H1 (cell line): Measurements from ENCODE around the gene HELZ2. TPM values are rescaled to one million over a fixed set of nuclear protein-coding genes. Genes with fewer than 3 reads are reported as not detected.

Experiments used
- CTCF ChIA-PET: fragments of 300-600 bp; sonication (Branson Sonifier 250); formaldehyde crosslinking; loops from one replicate; lab custom pipeline; 2021; ENCODE audit not compliant: partially characterized antibody; lab: Charles Lee
- POLR2A ChIA-PET: fragments of 300-600 bp; sonication (Branson Sonifier 250); formaldehyde crosslinking; loops from one replicate; lab custom pipeline; 2021; ENCODE audit warnings: inconsistent platforms; ENCODE audit not compliant: partially characterized antibody; lab: Charles Lee
- DNase-seq, 2 experiments: peaks; one replicate each; pipeline versions ENCODE4 v3.0.0 to v3.0.0-alpha.2; 2010 to 2022; ENCODE audit warnings: low spot score in 2 of 2, low read depth in 1 of 2, mixed read lengths in 1 of 2
- FAIRE-seq: peaks from 2 replicates; lab custom pipeline; 2011; peaks lifted over from hg19 to GRCh38; lab: Jason Lieb, UNC
- H2AFZ ChIP-seq: 2 replicates; pipeline ENCODE4 v1.8.1; 2012; ENCODE audit warnings: low read length, inconsistent platforms
- H2AK5ac ChIP-seq: 2 replicates; pipeline ENCODE4 v1.6.1; 2013; ENCODE audit warnings: low read depth, low read length
- H2BK120ac ChIP-seq: replicated peaks from 2 replicates; pipeline ENCODE3; 2013; ENCODE audit warnings: low read depth, low read length, inconsistent platforms
- H2BK12ac ChIP-seq: 2 replicates; pipeline ENCODE4 v1.6.1; 2013; ENCODE audit warnings: low read depth, low read length
- H2BK15ac ChIP-seq: 2 replicates; pipeline ENCODE4 v1.6.1; 2013; ENCODE audit warnings: low read length
- H2BK20ac ChIP-seq: 2 replicates; pipeline ENCODE4 v1.6.1; 2013; ENCODE audit warnings: low read length
- H2BK5ac ChIP-seq: 2 replicates; pipeline ENCODE4 v1.6.1; 2013; ENCODE audit warnings: low read depth, low read length
- H3K14ac ChIP-seq: 2 replicates; pipeline ENCODE4 v1.6.1; 2013; ENCODE audit warnings: inconsistent platforms; ENCODE audit not compliant: insufficient read length
- H3K18ac ChIP-seq: 2 replicates; pipeline ENCODE4 v1.6.1; 2013; ENCODE audit warnings: low read length; ENCODE audit errors: extremely low read depth
- H3K23ac ChIP-seq: 2 replicates; pipeline ENCODE4 v1.6.1; 2013; ENCODE audit warnings: inconsistent platforms; ENCODE audit not compliant: insufficient read length
- H3K23me2 ChIP-seq: 2 replicates; pipeline ENCODE4 v1.6.1; 2013; ENCODE audit warnings: low read depth, low read length
- H3K27ac ChIP-seq: 2 replicates; pipeline ENCODE4 v1.6.1; 2011; ENCODE audit warnings: low read depth, low read length, inconsistent platforms
- H3K27me3 ChIP-seq, 4 experiments: replicated peaks in 1 of 4; 1 replicate in 1 of 4; 2 replicates in 3 of 4; pipeline versions ENCODE4 v1.6.1 to v1.8.1; 2011 to 2013; ENCODE audit warnings: low read length in 3 of 4, mild to moderate bottlenecking in 3 of 4, inconsistent platforms in 2 of 4, mixed read lengths in 2 of 4, moderate library complexity in 1 of 4; ENCODE audit not compliant: control insufficient read depth in 3 of 4, insufficient read depth in 3 of 4; ENCODE audit errors: extremely low read depth in 1 of 4
- H3K36me3 ChIP-seq, 4 experiments: 2 replicates each; pipeline versions ENCODE4 v1.6.1 to v1.8.1; 2011 to 2013; ENCODE audit warnings: mild to moderate bottlenecking in 4 of 4, low read length in 3 of 4, moderate library complexity in 2 of 4, control low read depth in 1 of 4, inconsistent platforms in 1 of 4; ENCODE audit not compliant: insufficient read depth in 4 of 4, control insufficient read depth in 2 of 4
- H3K4ac ChIP-seq: replicated peaks from 2 replicates; pipeline ENCODE3; 2013; ENCODE audit warnings: low read length, low read depth, mixed read lengths, inconsistent platforms; ENCODE audit not compliant: insufficient read length
- H3K4me1 ChIP-seq, 4 experiments: replicated peaks in 1 of 4; 1 replicate in 1 of 4; 2 replicates in 3 of 4; pipeline versions ENCODE4 v1.6.1 to v1.8.1; 2011 to 2013; ENCODE audit warnings: low read length in 3 of 4, inconsistent platforms in 2 of 4, mixed read lengths in 1 of 4; ENCODE audit not compliant: insufficient read depth in 4 of 4, control insufficient read depth in 3 of 4
- H3K4me2 ChIP-seq, 2 experiments: 2 replicates each; pipeline versions ENCODE4 v1.6.1 to v1.8.1; 2011 to 2013; ENCODE audit warnings: low read depth in 2 of 2, low read length in 2 of 2, control low read depth in 1 of 2, inconsistent platforms in 1 of 2, mild to moderate bottlenecking in 1 of 2; ENCODE audit not compliant: insufficient read depth in 1 of 2
- H3K4me3 ChIP-seq, 4 experiments: fragments of 200-600, 300-600 bp in 1 of 4; sonication (generic), shearing (Covaris generic), sonication (Bioruptor Twin) in 1 of 4; 2 replicates each; pipeline versions ENCODE4 v1.5.1 to v1.8.1; 2011 to 2016; ENCODE audit warnings: low read length in 4 of 4, low read depth in 3 of 4, control low read depth in 2 of 4, inconsistent platforms in 2 of 4, mild to moderate bottlenecking in 2 of 4, mixed read lengths in 1 of 4, moderate library complexity in 1 of 4; ENCODE audit not compliant: insufficient read depth in 2 of 4; ENCODE audit errors: extremely low read depth in 1 of 4
- H3K56ac ChIP-seq: replicated peaks from 2 replicates; pipeline ENCODE3; 2013; ENCODE audit warnings: low read depth, mild to moderate bottlenecking, mixed read lengths, low read length, inconsistent platforms; ENCODE audit not compliant: insufficient read length
- H3K79me1 ChIP-seq: 2 replicates; pipeline ENCODE4 v1.6.1; 2013; ENCODE audit warnings: low read depth, low read length, control low read depth
- H3K79me2 ChIP-seq, 2 experiments: 2 replicates each; pipeline versions ENCODE4 v1.6.1 to v1.8.1; 2012 to 2013; ENCODE audit warnings: low read length in 2 of 2, mild to moderate bottlenecking in 2 of 2, inconsistent platforms in 1 of 2; ENCODE audit not compliant: insufficient read depth in 2 of 2, control insufficient read depth in 1 of 2
- H3K9ac ChIP-seq, 4 experiments: replicated peaks in 1 of 4; 1 replicate in 1 of 4; 2 replicates in 3 of 4; pipeline versions ENCODE4 v1.6.1 to v1.8.1; 2011 to 2013; ENCODE audit warnings: low read depth in 3 of 4, low read length in 3 of 4, control low read depth in 2 of 4, mild to moderate bottlenecking in 2 of 4, moderate library complexity in 2 of 4, inconsistent platforms in 1 of 4; ENCODE audit errors: extremely low read depth in 1 of 4
- H3K9me3 ChIP-seq, 2 experiments: 2 replicates each; pipeline versions ENCODE4 v1.6.1 to v1.8.1; 2012 to 2013; ENCODE audit warnings: mild to moderate bottlenecking in 2 of 2, moderate library complexity in 2 of 2, control low read depth in 1 of 2, inconsistent platforms in 1 of 2, low read depth in 1 of 2, low read length in 1 of 2, mixed read lengths in 1 of 2; ENCODE audit not compliant: insufficient read depth in 2 of 2
- H4K20me1 ChIP-seq, 2 experiments: replicated peaks in 1 of 2; 2 replicates each; pipeline versions ENCODE3 to v1.8.1; 2011 to 2013; ENCODE audit warnings: inconsistent platforms in 2 of 2, low read length in 2 of 2, mild to moderate bottlenecking in 1 of 2; ENCODE audit not compliant: insufficient read depth in 2 of 2, control insufficient read depth in 1 of 2
- H4K5ac ChIP-seq: 2 replicates; pipeline ENCODE4 v1.6.1; 2013; ENCODE audit warnings: low read length, low read depth, mixed read lengths, inconsistent platforms; ENCODE audit not compliant: insufficient read length
- H4K8ac ChIP-seq: 2 replicates; pipeline ENCODE4 v1.8.0; 2013; ENCODE audit warnings: mild to moderate bottlenecking, moderate library complexity, low read length, inconsistent platforms; ENCODE audit not compliant: insufficient read depth; ENCODE audit errors: extremely low read depth
- H4K91ac ChIP-seq: replicated peaks from 2 replicates; pipeline ENCODE3; 2013; ENCODE audit warnings: low read length, mixed read lengths, inconsistent platforms; ENCODE audit not compliant: insufficient read length
- CEBPB ChIP-seq: IDR thresholded peaks from 2 replicates; pipeline ENCODE4 v1.6.1; 2012; ENCODE audit warnings: low read depth, low read length
- CREB1 ChIP-seq: IDR thresholded peaks from 2 replicates; pipeline ENCODE4 v1.6.1; 2012; ENCODE audit warnings: inconsistent platforms
- CTCF ChIP-seq, 3 experiments: IDR thresholded peaks; 1 replicate in 2 of 3; 2 replicates in 1 of 3; pipeline versions ENCODE4 v1.5.1 to v1.6.1; 2011; ENCODE audit warnings: low read length in 3 of 3, mild to moderate bottlenecking in 3 of 3, inconsistent platforms in 2 of 3, low read depth in 1 of 3, moderate library complexity in 1 of 3; ENCODE audit not compliant: insufficient read depth in 1 of 3; ENCODE audit errors: control extremely low read depth in 1 of 3
- EP300 ChIP-seq, 2 experiments: IDR thresholded peaks; 1 replicate in 1 of 2; 2 replicates in 1 of 2; pipeline ENCODE4 v1.6.1; 2011 to 2012; ENCODE audit warnings: low read depth in 2 of 2, low read length in 2 of 2, mild to moderate bottlenecking in 2 of 2, borderline replicate concordance in 1 of 2, inconsistent platforms in 1 of 2, moderate library complexity in 1 of 2
- GABPA ChIP-seq: IDR thresholded peaks from 2 replicates; pipeline ENCODE4 v1.6.1; 2011; ENCODE audit warnings: mild to moderate bottlenecking, low read length, moderate library complexity, borderline replicate concordance; ENCODE audit not compliant: insufficient read depth
- KDM4A ChIP-seq: IDR thresholded peaks from one replicate; pipeline ENCODE4 v1.7.1; 2012; ENCODE audit warnings: low read depth, mild to moderate bottlenecking, moderate library complexity, low read length, inconsistent platforms; ENCODE audit not compliant: severe bottlenecking
- POLR2A ChIP-seq, 2 experiments: IDR thresholded peaks; 1 replicate in 1 of 2; 2 replicates in 1 of 2; pipeline ENCODE4 v1.6.1; 2011; ENCODE audit warnings: low read depth in 2 of 2, low read length in 2 of 2, mild to moderate bottlenecking in 2 of 2; ENCODE audit errors: control extremely low read depth in 1 of 2
- POLR2AphosphoS5 ChIP-seq: IDR thresholded peaks from 2 replicates; pipeline ENCODE4 v1.6.1; 2011; ENCODE audit warnings: low read depth, low read length
- RAD21 ChIP-seq, 2 experiments: IDR thresholded peaks in 1 of 2; conservative IDR thresholded peaks in 1 of 2; 2 replicates each; pipeline ENCODE4 v1.6.1; 2011; ENCODE audit warnings: low read depth in 2 of 2, low read length in 2 of 2, improper control_type of control experiment in 1 of 2, inconsistent platforms in 1 of 2, mild to moderate bottlenecking in 1 of 2, moderate library complexity in 1 of 2
- SIRT6 ChIP-seq: IDR thresholded peaks from one replicate; pipeline ENCODE4 v1.7.1; 2012; ENCODE audit warnings: low read length, inconsistent platforms
- SRF ChIP-seq: IDR thresholded peaks from 2 replicates; pipeline ENCODE4 v1.6.1; 2011; ENCODE audit warnings: mild to moderate bottlenecking, low read depth, low read length, moderate library complexity
- TBP ChIP-seq: IDR thresholded peaks from 2 replicates; pipeline ENCODE4 v1.6.1; 2011; ENCODE audit warnings: low read depth, low read length, improper control_type of control experiment
- WGBS, 2 experiments: shearing (Covaris generic) in 1 of 2; methylation state at CpG; one replicate each; pipeline versions ENCODE4 v1.1.6 to v1.1.7; 2013 to 2015; ENCODE audit warnings: low lambda C conversion rate in 2 of 2, mixed read lengths in 2 of 2, inconsistent platforms in 1 of 2, low coverage in 1 of 2, missing lambda C conversion rate in 1 of 2; ENCODE audit not compliant: insufficient replicate concordance in 2 of 2, insufficient coverage in 1 of 2, insufficient read length in 1 of 2; ENCODE audit errors: extremely low coverage in 1 of 2, missing lambda C conversion rate in 1 of 2; 5-methylcytosine and 5-hydroxymethylcytosine counted together
- polyA plus RNA-seq, 7 experiments: library from polyadenylated mRNA; depleted of rRNA in 3 of 7; stranded (reverse) in 5 of 7; unstranded in 2 of 7; fragments of >200 nt in 5 of 7; fragments of 200-250 nt in 2 of 7; gene quantifications; 1 replicate in 5 of 7; 2 replicates in 1 of 7; 4 replicates in 1 of 7; pipeline versions ENCODE4 v1.2.1 to v1.2.3, GENCODE V29; 2011 to 2013; ENCODE audit warnings: missing spikeins in 2 of 7, mixed read lengths in 2 of 7
- total RNA-seq: library from RNA; stranded (reverse); fragmentation: NEBNext Ultra II Directional; extraction: Animal tissue kit (Norgen Biotek cat#: 25700); gene quantifications from 2 replicates; pipeline ENCODE4 v1.2.1, GENCODE V29; 2021

HELZ2 gene
- total and polyA plus RNA-seq, 2 of the 8 experiments (the other 6 are each of a cell fraction or from before 2014, with no cell fraction given): 7.9 to 17.5 TPM

DNA sequence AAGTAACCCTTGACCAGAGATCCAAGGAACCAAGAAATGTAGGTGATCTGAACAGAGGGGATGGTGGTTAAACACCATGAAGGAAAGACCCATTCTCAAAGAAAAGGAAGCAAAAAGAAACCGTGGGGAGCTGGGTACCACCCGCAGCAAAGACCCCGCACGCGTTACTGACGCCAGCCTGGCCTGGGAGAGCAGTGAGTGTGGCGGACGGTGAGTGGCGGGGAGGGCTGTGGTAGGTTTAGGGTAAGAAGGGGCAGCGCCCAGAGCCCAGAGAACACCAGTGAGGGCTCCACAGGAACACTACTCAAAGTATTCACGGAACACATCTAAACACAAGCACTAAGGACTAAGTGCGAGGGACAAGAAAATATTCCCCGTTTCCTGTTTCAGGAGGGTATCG, 48.7 kb upstream of the HELZ2 start:
- H3K79me2 ChIP-seq: peaks cover 0 to 52% of the 10 kb centered on the region in 2 experiments; a peak in 2 of 4 replicates
- TF ChIP-seq POLR2A (IDR thresholded peaks at IDR 0.05; ENCODE audit: control extremely low read depth in 1 of 2, low read depth in 2 of 2, low read length in 2 of 2) (no peak), SRF (no peak), CREB1 (no peak), CEBPB (no peak), RAD21 (IDR thresholded peaks at IDR 0.05 in 1 of 2, conservative IDR thresholded peaks at IDR 0.05 in 1 of 2; ENCODE audit: low read depth in 2 of 2, low read length in 2 of 2) (no peak), SIRT6 (no peak), TBP (no peak), EP300 (IDR thresholded peaks at IDR 0.05; ENCODE audit: borderline replicate concordance in 1 of 2, low read depth in 2 of 2, low read length in 2 of 2) (no peak), GABPA (no peak), POLR2AphosphoS5 (no peak), KDM4A (no peak), CTCF (IDR thresholded peaks at IDR 0.05; ENCODE audit: control extremely low read depth in 1 of 3, insufficient read depth in 1 of 3, low read depth in 1 of 3, low read length in 3 of 3) (no peak)

More for the DNA sequence above, 48.7 kb upstream of the HELZ2 start:
- Histone ChIP-seq H3K4me1 (peaks cover 0 to 3% (median 0%) of the 10 kb centered on the region in 4 experiments; a peak in 2 of 7 replicates), H3K56ac (no peak overlapping the region), H3K4ac (no peak overlapping the region), H2AFZ (no peak overlapping the region), H3K18ac (no peak overlapping the region), H3K79me1 (peaks cover 11% of the 10 kb centered on the region), H2BK20ac (no peak overlapping the region), H3K23ac (no peak overlapping the region), H3K9ac (no peak overlapping the region), H3K27ac (no peak overlapping the region), H3K9me3 (no peaks in the 10 kb centered on the region), H2BK5ac (no peak overlapping the region), H4K91ac (no peak overlapping the region), H2BK15ac (no peak overlapping the region), H4K8ac (0 out of 2 replicates have a peak overlapping the region, but pooled peaks have one; percentile 29), H3K4me3 (no peak overlapping the region), H3K23me2 (peaks cover 10% of the 10 kb centered on the region; the same call in 1 of the 2 replicates), H2BK12ac (no peak overlapping the region), H3K36me3 (peaks cover under 1 to 9% (median 5%) of the 10 kb centered on the region in 4 experiments; a peak in 5 of 8 replicates), H3K14ac (no peak overlapping the region), H4K20me1 (peaks cover 0 to 5% of the 10 kb centered on the region in 2 experiments), H3K4me2 (no peak overlapping the region), H4K5ac (no peak overlapping the region), H3K27me3 (no peaks in the 10 kb centered on the region; a peak in 2 of 7 replicates), H2AK5ac (no peak overlapping the region), H2BK120ac (no peak overlapping the region)
- CTCF ChIA-PET: no interaction called here
- DNase-seq (no peak), FAIRE-seq (no peak)
- 94% methylated on average over 14 of the region's 14 CpGs; no CpG with 5 or more reads in 1 of the 2 experiments for WGBS, 2 experiments
- POLR2A ChIA-PET: no interaction called here
